CD4-positive, CD25-positive, alpha-beta regulatory T cell (primary cell): ENCODE results near the gene ZNF234. TPM values are rescaled to one million over a fixed set of nuclear protein-coding genes. Genes with fewer than 3 reads are reported as not detected.
A peak's percentile ranks its signal among the peaks of the same experiment; 100 is the strongest.
"Not testable (repeated sequence)": the region's sequence is repeated elsewhere in the genome, so short reads cannot be mapped to it uniquely, and the experiment has no call there.

Source experiments
- ATAC-seq, 2 donors: fragments of 150-1000 bp; cut with Tn5 transposase; one replicate each; pipeline ENCODE4 v1.10.0; 2021; ENCODE audit warnings: low read depth in 2 of 2, moderate number of reproducible peaks in 2 of 2, moderate library complexity in 1 of 2
- DNase-seq, 3 donors: peaks; one replicate each; pipeline versions ENCODE4 v3.0.0 to v3.0.0-alpha.2; 2012 to 2022; ENCODE audit warnings: mixed read lengths in 1 of 3
- H3K27ac ChIP-seq: one replicate; pipeline ENCODE4 v1.7.0; 2013; ENCODE audit warnings: mild to moderate bottlenecking, low read length; ENCODE audit not compliant: insufficient read depth, poor library complexity, severe bottlenecking
- H3K27me3 ChIP-seq: one replicate; pipeline ENCODE4 v1.7.0; 2013; ENCODE audit warnings: low read length; ENCODE audit not compliant: control insufficient read depth, insufficient read depth
- H3K36me3 ChIP-seq: one replicate; pipeline ENCODE4 v1.7.0; 2013; ENCODE audit warnings: mild to moderate bottlenecking, low read length, moderate library complexity; ENCODE audit not compliant: control insufficient read depth, insufficient read depth
- H3K4me1 ChIP-seq: 2 replicates; pipeline ENCODE4 v1.7.0; 2013; ENCODE audit warnings: mild to moderate bottlenecking, low read length; ENCODE audit not compliant: insufficient read depth, control insufficient read depth, poor library complexity, severe bottlenecking
- H3K4me3 ChIP-seq: one replicate; pipeline ENCODE4 v1.7.0; 2013; ENCODE audit warnings: low read depth, mild to moderate bottlenecking, low read length, moderate library complexity
- H3K9me3 ChIP-seq, 2 experiments: 1 replicate in 1 of 2; 2 replicates in 1 of 2; pipeline ENCODE4 v1.7.0; 2013; ENCODE audit warnings: low read length in 2 of 2, mild to moderate bottlenecking in 1 of 2, moderate library complexity in 1 of 2; ENCODE audit not compliant: control insufficient read depth in 2 of 2
- H3K27ac Mint-ChIP-seq, 3 donors: one replicate each; pipeline ENCODE4 v1.8.0; 2020 to 2022; ENCODE audit warnings: mild to moderate bottlenecking in 3 of 3, mixed read lengths in 3 of 3, moderate library complexity in 2 of 3
- H3K27me3 Mint-ChIP-seq: one replicate; pipeline ENCODE4 v1.8.0; 2022; ENCODE audit warnings: mild to moderate bottlenecking, mixed read lengths
- H3K36me3 Mint-ChIP-seq: one replicate; pipeline ENCODE4 v1.8.0; 2020; ENCODE audit warnings: mixed read lengths
- H3K4me1 Mint-ChIP-seq, 4 donors: one replicate each; pipeline ENCODE4 v1.8.0; 2020 to 2022; ENCODE audit warnings: mixed read lengths in 4 of 4, mild to moderate bottlenecking in 1 of 4
- H3K4me3 Mint-ChIP-seq, 4 donors: one replicate each; pipeline ENCODE4 v1.8.0; 2020 to 2022; ENCODE audit warnings: mild to moderate bottlenecking in 4 of 4, mixed read lengths in 4 of 4, moderate library complexity in 3 of 4
- H3K9me3 Mint-ChIP-seq, 7 donors: one replicate each; pipeline ENCODE4 v1.8.0; 2020 to 2022; ENCODE audit warnings: mixed read lengths in 7 of 7, mild to moderate bottlenecking in 3 of 7, moderate library complexity in 2 of 7
- polyA plus RNA-seq, 4 donors: library from polyadenylated mRNA; unstranded; fragments of 300-500 nt; fragmentation: Illumina TruSeq; gene quantifications; one replicate each; pipeline ENCODE4 v1.2.3, GENCODE V29; 2021
- total RNA-seq: library from RNA; stranded (reverse); gene quantifications from one replicate; pipeline ENCODE4 v1.2.3, GENCODE V29; 2022

ZNF234 gene
- total and polyA plus RNA-seq, 5 donors from 2014 or later: 2.9 to 9.3 (median 5.6) TPM

GRCh38 chr19:44113138-44113783 is 28.1 kb upstream of the ZNF234 start, which contains the start of gene ZNF225:
ZNF225 (plus strand) TSS chr19:44113399; CDS start chr19:44115828, 2,429 bp downstream.
- peak within 1 kb of the TSS; percentile 43 for H3K27ac ChIP-seq
- peak within 1 kb of the TSS; percentile 84 to 97 (median 94) for H3K27ac Mint-ChIP-seq
- H3K4me1 ChIP-seq: peaks cover 27% of the 10 kb centered on the region
- peak within 1 kb of the TSS; percentile 99 to 100 (median 99) for H3K4me3 Mint-ChIP-seq
- peaks cover 19% of the 10 kb centered on the region for H3K36me3 Mint-ChIP-seq
- H3K4me3 ChIP-seq: peak within 1 kb of the TSS; percentile 98
- H3K9me3 ChIP-seq: peaks cover 23 to 39% of the 10 kb centered on the region in 2 experiments
- peaks cover 13 to 36% (median 26%) of the 10 kb centered on the region in 4 donors for H3K4me1 Mint-ChIP-seq
- ATAC-seq (peak; percentile 97 to 99), DNase-seq (peak; percentile 72 to 95 (median 80))
- H3K9me3 Mint-ChIP-seq: peaks cover 0 to 31% (median 11%) of the 10 kb centered on the region in 7 donors
- H3K27me3 Mint-ChIP-seq: no peaks in the 10 kb centered on the region
- peaks cover 11% of the 10 kb centered on the region for H3K36me3 ChIP-seq
- no peaks in the 10 kb centered on the region for H3K27me3 ChIP-seq

DNA sequence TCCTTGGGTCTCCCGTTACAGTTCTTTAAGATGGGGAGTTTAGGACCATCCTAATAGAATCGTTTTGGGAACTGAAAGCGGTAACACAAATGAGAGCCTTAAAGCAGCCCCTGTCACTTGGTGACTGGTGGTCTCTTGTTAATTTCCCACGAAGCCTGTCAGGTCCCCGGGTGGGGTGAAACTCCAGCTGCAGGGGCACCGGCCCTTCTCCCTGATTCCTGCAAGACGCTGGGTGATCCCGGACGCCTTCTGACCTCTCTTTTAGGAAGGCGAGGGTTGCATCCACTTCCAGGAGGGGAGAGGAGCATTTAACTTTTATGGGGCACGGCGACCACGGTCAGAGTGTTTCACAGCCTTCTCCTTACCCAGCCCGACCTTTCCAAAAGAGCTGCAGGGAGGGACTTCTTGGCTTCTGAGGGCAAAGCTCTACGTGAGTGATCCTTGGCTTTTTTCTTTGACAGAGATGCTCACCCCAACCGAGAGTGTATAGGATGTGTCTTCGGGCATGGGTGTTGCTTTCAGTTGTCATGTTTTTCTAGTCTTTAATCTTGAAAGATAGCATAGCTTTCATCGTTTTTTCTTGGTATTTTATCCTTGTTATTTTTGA is 27.5 kb upstream of the ZNF234 start:
- H3K9me3 Mint-ChIP-seq: peaks cover 0 to 28% (median 11%) of the 10 kb centered on the region in 7 donors
- Histone ChIP-seq H3K9me3 (peaks cover 17 to 33% of the 10 kb centered on the region in 2 experiments), H3K27ac (peak overlapping the region; percentile 43), H3K4me3 (peak overlapping the region; percentile 98), H3K36me3 (peaks cover 16% of the 10 kb centered on the region), H3K4me1 (peaks cover 27% of the 10 kb centered on the region), H3K27me3 (no peaks in the 10 kb centered on the region)
- H3K27me3 Mint-ChIP-seq: no peaks in the 10 kb centered on the region
- peak overlapping the region; percentile 84 to 97 (median 94) for H3K27ac Mint-ChIP-seq
- peaks cover 23% of the 10 kb centered on the region for H3K36me3 Mint-ChIP-seq
- H3K4me1 Mint-ChIP-seq: peaks cover 13 to 36% (median 26%) of the 10 kb centered on the region in 4 donors
- H3K4me3 Mint-ChIP-seq: peak overlapping the region; percentile 99 to 100 (median 99)
- DNase-seq (peak in 1 of 3 donors; percentile 20), ATAC-seq (no peak)

GRCh38 chr19:44121162-44121561 is 20.2 kb upstream of the ZNF234 start:
- not testable (repeated sequence) for ATAC-seq, H3K4me3 Mint-ChIP-seq
- H3K9me3 ChIP-seq: peaks cover 20 to 34% of the 10 kb centered on the region in 2 experiments

GRCh38 chr19:44131955-44132354 is 9.4 kb upstream of the ZNF234 start:
- Histone ChIP-seq H3K36me3 (peaks cover 41% of the 10 kb centered on the region), H3K4me1 (no peaks in the 10 kb centered on the region), H3K4me3 (no peak overlapping the region), H3K27ac (no peak overlapping the region), H3K9me3 (peaks cover 58 to 82% of the 10 kb centered on the region in 2 experiments), H3K27me3 (no peaks in the 10 kb centered on the region)
- no peak for ATAC-seq
- DNase-seq: no peak
- Mint-ChIP-seq H3K27ac (no peak overlapping the region), H3K36me3 (peaks cover 33% of the 10 kb centered on the region), H3K27me3 (no peaks in the 10 kb centered on the region), H3K4me3 (no peak overlapping the region), H3K4me1 (peaks cover 0 to 2% (median 0%) of the 10 kb centered on the region in 4 donors), H3K9me3 (peaks cover 2 to 37% (median 16%) of the 10 kb centered on the region in 7 donors)

More at GRCh38 chr19:44121162-44121561, 20.2 kb upstream of the ZNF234 start:
- H3K4me3 ChIP-seq, H3K27me3 Mint-ChIP-seq, H3K27me3 ChIP-seq, H3K27ac ChIP-seq, H3K27ac Mint-ChIP-seq, DNase-seq, H3K4me1 ChIP-seq: not testable (repeated sequence)
- Mint-ChIP-seq H3K36me3 (peaks cover 89% of the 10 kb centered on the region), H3K4me1 (peaks cover 7 to 19% (median 13%) of the 10 kb centered on the region in 4 donors), H3K9me3 (peaks cover 6 to 58% (median 33%) of the 10 kb centered on the region in 7 donors)
- peaks cover 75% of the 10 kb centered on the region for H3K36me3 ChIP-seq

- no peaks in the 10 kb centered on the region for H3K27me3 ChIP-seq
- peak overlapping the region; percentile 58 for H3K27ac ChIP-seq
- peaks cover 0 to 4% (median 1%) of the 10 kb centered on the region in 7 donors for H3K9me3 Mint-ChIP-seq
- ATAC-seq (no peak), DNase-seq (no peak)
- H3K27me3 Mint-ChIP-seq: peaks cover 4% of the 10 kb centered on the region
- H3K27ac Mint-ChIP-seq: peak overlapping the region; percentile 79 to 91 (median 91)
- peaks cover 31% of the 10 kb centered on the region for H3K36me3 Mint-ChIP-seq
- peak overlapping the region; percentile 82 for H3K4me3 ChIP-seq
- H3K4me1 Mint-ChIP-seq: peaks cover 13 to 40% (median 33%) of the 10 kb centered on the region in 4 donors
- no peaks in the 10 kb centered on the region for H3K9me3 ChIP-seq
- peak overlapping the region; percentile 93 to 97 (median 96) for H3K4me3 Mint-ChIP-seq
- peaks cover 17% of the 10 kb centered on the region for H3K4me1 ChIP-seq
- H3K36me3 ChIP-seq: peaks cover 21% of the 10 kb centered on the region
Measured at GRCh38 chr19:44142059-44142433, 692 bp downstream of the ZNF234 start.

DNA sequence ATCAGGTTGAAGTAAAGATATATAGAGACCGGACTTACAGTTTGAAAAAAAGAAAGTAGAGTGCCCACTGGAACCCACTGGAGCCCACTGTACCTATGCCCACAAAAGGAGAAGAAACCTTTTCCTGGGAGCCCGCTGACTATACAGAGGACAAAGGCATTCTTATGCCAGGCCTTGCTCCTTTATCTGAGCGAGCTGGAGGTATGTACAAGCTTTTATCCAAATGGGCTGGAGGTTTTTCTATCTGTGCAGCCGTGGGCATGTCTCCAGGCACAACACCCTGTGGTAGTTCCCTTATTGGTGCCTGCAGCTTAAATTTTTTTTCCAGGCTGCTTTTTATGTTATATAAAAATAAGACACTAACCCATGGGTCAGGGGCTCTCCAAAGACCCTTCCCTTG is 8.4 kb downstream of the ZNF234 start:
- Mint-ChIP-seq H3K4me1 (peaks cover 0 to 4% (median 0%) of the 10 kb centered on the region in 4 donors), H3K36me3 (peaks cover 80% of the 10 kb centered on the region), H3K9me3 (peaks cover 6 to 31% (median 20%) of the 10 kb centered on the region in 7 donors), H3K27ac (no peak overlapping the region), H3K27me3 (no peaks in the 10 kb centered on the region), H3K4me3 (no peak overlapping the region)
- Histone ChIP-seq H3K27me3 (no peaks in the 10 kb centered on the region), H3K4me1 (no peaks in the 10 kb centered on the region), H3K27ac (no peak overlapping the region), H3K4me3 (no peak overlapping the region), H3K9me3 (peaks cover 19 to 23% of the 10 kb centered on the region in 2 experiments), H3K36me3 (peaks cover 82% of the 10 kb centered on the region)
- DNase-seq (no peak), ATAC-seq (no peak)

DNA sequence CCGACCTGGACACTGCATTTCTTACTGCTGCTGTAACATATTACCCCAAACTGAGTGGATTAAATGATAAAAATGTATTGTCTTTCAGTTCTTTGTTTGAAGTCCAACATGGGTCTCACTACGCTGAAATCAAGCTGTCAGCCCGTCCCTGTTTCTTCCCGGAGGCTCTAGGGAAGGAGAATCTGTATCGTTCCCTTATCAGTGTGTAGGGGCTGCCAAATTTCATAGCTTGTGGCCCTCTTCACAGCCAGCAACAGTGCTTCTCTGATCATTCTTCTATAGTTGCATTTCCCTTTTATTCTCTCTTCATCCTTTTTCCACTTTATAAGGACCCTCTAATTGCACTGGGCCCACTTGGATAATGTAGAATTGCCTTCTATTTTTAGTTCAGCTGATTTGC is 10.1 kb downstream of the ZNF234 start:
- Mint-ChIP-seq H3K36me3 (peaks cover 73% of the 10 kb centered on the region), H3K4me1 (no peaks in the 10 kb centered on the region), H3K9me3 (peaks cover 6 to 37% (median 26%) of the 10 kb centered on the region in 7 donors), H3K27ac (no peak overlapping the region), H3K4me3 (no peak overlapping the region), H3K27me3 (no peaks in the 10 kb centered on the region)
- Histone ChIP-seq H3K9me3 (peaks cover 36 to 40% of the 10 kb centered on the region in 2 experiments), H3K27ac (no peak overlapping the region), H3K27me3 (no peaks in the 10 kb centered on the region), H3K4me3 (no peak overlapping the region), H3K4me1 (no peaks in the 10 kb centered on the region), H3K36me3 (peaks cover 83% of the 10 kb centered on the region)
- DNase-seq: no peak
- no peak for ATAC-seq
